ENCODE measurements around the gene ESPNL.

ESPNL gene

GRCh38 chr2:238079874-238080327 is 20.2 kb upstream of the ESPNL start:
- no peak for DNase-seq (ENCODE audit: low read depth in 3 of 3, low spot score in 1 of 3)

DNA sequence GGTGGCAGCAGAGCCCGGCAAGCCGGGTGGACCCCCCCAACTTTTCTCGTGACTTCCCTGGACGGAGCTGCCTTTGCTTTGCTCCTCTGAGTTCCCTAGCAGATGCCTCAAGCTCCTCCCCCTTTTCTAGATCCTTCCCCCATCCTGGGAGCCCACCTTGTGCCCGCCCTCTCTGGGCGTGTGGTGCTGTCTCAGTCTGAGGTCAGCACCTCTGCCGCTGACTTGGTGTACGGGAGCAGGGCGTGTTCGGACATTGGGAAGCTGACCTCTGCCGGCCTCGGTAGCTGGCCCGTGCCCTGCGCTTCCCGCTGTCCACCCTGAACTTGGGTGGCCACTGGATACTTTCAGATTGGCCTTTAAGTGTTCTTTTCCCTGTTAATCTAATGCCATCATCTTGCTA is 19.6 kb upstream of the ESPNL start:
- no peak for DNase-seq (ENCODE audit: low read depth in 3 of 3, low spot score in 1 of 3)

- no peak for DNase-seq (ENCODE audit: low read depth in 3 of 3, low spot score in 1 of 3)
Observed at GRCh38 chr2:238081150-238081549, 19.0 kb upstream of the ESPNL start.

DNA sequence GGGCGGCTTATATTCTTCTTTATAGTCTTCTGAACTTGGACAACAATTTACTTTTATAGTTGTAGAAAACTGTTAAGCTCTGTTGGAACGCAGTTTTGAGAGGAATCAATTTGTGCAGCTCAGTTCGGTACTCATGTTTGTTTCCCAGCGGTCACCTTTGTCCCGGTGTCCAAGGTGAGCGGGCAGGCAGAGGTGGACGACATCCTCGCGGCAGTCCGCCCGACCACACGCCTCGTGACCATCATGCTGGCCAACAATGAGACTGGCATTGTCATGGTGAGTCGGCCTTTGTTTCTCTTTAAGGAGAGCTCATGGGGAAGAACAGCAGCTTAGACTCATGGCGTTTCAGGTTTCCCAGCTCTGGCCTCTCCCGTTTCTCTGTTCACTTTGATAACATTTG is 18.6 kb upstream of the ESPNL start:
- no peak for DNase-seq (ENCODE audit: low read depth in 3 of 3, low spot score in 1 of 3)

DNA sequence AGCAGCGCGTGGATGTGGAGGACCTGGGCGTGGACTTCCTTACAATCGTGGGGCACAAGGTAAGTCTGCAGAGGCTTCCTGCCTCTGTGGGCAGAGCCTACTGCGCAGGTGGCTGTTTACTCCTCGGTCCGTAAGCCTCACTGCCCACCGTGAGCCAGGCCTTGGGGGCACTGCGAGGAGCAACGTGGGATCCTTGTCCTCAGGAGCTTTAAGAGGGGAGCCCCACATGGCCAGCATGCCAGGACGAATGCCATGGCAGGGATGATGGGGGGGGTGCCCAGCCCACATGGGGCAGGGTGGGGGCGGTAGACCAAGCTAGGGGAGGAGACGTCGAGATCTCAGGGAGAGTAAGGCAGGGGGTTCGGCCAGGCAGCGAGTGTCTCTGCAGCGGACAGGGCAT is 18.0 kb upstream of the ESPNL start:
- no peak for DNase-seq (ENCODE audit: low read depth in 3 of 3, low spot score in 1 of 3)

GRCh38 chr2:238082827-238083226 is 17.3 kb upstream of the ESPNL start:
- no peak for DNase-seq (ENCODE audit: low read depth in 3 of 3, low spot score in 1 of 3)

DNA sequence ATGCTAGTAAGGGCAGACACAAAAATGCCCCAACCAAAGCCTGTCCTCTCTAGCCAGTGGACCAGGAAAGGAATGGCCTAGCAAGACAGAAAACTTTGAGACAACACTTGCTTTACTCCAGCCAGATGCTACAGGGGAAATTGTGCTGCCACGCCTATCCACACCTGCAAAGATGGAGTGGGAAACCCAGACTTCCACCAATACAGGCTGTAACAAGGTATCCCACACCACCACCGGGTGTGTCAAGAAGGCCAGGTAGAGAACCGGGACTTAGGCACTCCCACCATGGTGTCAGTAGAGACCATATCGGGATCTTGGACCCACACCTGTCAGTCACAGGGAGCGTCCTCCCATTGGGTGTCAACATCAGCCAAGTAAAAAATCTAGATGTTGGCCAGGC is 16.2 kb upstream of the ESPNL start:
- no peak for DNase-seq (ENCODE audit: low read depth in 3 of 3, low spot score in 1 of 3)

DNA sequence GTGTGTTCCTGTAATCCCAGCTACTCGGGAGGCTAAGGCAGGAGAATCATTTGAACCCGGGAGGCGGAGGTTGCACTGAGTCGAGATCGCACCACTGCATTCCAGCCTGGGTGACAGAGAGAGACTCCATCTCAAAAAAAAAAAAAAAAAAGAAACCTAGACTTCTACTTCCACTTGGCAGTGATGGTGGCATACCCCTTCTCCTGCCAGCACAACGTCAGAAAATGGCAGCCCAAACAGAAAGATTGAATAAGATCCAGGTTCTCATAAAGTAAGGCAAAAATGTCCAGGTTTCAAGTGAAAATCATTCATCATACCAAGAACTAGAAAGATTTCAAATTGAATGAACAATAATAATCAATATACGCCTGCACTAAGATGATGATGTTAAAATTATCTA is 15.4 kb upstream of the ESPNL start:
- DNase-seq (ENCODE audit: low read depth in 3 of 3, low spot score in 1 of 3) = no peak

DNA sequence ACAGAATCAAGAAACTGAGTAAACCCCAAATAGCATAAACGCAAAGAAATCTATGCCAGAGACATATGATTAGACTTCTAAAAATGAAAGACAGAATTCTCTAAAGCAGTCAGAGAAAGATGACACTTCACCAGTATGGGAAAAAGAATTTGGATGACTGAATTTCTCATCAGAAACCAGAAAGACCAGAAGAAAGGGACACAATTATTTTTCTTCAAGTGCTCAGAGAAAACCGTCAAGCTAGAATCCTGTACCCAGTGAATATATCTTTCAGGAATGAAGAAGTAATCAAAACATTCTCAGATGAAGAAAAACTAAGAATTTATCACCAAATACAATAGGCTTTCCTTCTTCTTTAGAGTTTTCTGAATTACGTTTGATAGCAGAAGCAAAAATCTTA is 14.2 kb upstream of the ESPNL start:
- DNase-seq (ENCODE audit: low read depth in 3 of 3, low spot score in 1 of 3) = no peak

GRCh38 chr2:238087211-238087610 is 12.9 kb upstream of the ESPNL start:
- no peak for DNase-seq (ENCODE audit: low read depth in 3 of 3, low spot score in 1 of 3)

GRCh38 chr2:238090887-238091286 is 9.3 kb upstream of the ESPNL start:
- no peak for DNase-seq (ENCODE audit: low read depth in 3 of 3, low spot score in 1 of 3)

DNA sequence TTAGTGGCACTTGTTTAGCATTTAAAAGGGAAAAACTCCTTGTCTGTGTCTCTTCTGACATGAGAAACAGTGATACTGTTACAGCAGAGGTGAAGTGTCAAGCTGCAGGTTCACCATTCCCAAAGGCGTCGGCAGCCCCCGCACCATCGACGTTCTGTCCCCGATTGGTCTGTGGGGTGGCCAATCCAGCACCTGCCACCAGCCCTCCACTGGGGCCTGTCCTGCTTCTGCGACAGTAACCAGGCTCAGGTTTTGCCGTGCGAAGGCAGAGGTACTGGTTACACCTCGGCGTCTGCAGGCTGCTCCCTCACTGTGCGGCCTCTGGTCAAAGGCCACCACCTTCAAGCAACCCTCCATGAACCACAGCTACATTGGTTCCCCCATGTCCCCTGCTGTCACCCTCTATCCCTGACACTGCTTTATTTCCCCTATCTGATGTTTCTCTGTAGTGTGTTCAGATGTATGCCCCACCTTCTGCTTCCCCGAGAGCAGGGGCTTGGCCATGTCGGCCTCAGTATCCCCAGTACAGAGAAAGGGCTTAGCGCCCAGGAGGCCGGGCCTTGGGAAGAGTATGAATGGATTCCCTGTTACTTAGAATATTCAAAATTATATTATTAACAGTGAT is 8.6 kb upstream of the ESPNL start:
- no peak for DNase-seq (ENCODE audit: low read depth in 3 of 3, low spot score in 1 of 3)

DNA sequence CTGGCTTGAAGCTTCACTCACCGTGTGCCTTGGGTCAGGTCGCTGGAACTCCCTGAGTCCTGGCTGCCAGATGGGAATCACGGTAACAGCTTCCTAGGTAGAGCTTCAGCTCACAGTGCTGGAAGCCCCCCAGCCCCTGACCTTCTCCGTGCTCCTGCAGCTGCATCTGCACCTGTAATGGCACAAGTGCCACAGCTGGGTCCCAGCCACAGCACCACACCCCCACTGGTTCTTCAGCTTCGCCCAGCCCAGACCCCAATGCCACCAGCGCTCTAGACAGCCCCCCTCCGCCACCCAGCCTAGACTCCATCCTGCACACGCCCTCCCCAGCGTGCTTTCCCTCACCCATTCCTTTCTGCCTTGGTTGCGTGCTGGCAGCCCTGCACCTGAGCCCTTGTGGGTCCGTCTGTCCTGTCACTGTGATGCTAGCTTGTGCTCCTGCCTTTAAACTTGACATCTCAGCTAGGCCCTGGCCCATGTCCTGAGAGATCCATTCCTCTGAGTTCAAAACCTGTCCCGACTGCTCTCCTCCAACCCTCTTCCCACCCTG is 7.6 kb upstream of the ESPNL start:
- DNase-seq (ENCODE audit: low read depth in 3 of 3, low spot score in 1 of 3) = no peak

DNA sequence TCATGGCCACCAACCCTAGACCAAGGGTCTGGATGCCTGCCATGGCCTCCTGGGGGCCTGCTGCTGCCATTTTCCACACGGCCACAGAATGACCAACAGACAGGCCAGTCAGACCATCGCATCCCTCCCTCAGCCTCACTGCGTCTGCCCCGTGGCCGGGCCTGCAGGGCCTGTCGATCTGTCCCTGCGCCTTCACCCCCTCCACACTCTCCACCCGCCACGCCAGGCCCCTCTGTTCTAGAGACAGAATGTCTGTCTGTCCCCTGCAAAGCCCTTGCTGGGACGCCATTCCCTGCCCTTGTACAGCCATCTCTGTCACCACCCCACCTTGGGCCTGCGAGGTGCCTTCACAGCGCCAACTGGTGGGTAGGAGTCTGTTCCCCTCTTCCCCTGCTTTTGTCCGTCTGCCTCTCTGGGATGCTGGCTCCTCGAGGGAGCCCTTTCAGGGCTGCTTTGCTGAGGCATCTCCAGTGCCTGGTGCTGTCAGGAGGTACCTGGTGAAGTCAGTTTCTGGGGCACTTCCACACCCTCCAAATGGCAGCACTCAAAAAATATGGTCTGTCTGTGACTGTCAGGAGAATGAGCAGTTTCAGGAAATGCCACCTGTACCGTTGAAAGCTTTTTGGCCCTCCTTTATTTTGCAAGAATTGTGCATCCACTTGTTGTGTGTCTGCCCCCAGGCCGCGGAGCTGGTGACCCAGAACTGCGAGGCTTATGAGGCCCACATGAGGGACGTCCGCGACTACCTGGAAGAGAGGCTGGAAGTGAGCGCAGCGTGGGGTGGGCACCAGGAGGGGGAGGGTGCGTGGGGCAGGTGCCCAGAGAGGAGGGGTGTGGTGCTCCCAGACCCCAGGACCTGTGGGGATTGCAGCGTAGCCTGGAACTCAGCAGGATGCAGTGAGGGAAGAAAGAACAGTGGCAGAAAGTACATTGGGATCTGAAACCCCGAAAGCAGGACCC is 6.7 kb upstream of the ESPNL start:
- DNase-seq (ENCODE audit: low read depth in 3 of 3, low spot score in 1 of 3) = no peak

GRCh38 chr2:238094438-238095022 is 5.6 kb upstream of the ESPNL start:
- DNase-seq (ENCODE audit: low read depth in 3 of 3, low spot score in 1 of 3) = no peak

DNA sequence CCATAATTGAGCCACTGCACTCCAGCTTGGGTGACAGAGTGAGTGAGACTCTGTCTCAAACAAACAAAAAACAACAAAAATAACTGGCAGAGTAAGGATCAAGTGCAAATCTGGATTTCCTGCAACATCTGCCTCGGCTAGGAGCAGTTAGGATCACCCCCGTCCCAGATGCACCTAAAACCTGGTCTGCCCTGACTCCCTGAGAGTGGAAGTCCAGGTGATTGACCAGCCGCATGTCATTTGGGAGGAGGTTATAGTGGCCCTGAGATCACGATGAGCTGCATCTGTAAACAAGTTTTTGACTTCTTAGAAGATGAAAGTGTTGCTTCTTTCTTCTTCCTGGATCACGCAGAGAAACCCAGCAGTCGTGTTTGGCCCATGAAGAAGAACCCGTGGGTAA is 5.0 kb upstream of the ESPNL start:
- DNase-seq (ENCODE audit: low read depth in 3 of 3, low spot score in 1 of 3) = no peak

DNA sequence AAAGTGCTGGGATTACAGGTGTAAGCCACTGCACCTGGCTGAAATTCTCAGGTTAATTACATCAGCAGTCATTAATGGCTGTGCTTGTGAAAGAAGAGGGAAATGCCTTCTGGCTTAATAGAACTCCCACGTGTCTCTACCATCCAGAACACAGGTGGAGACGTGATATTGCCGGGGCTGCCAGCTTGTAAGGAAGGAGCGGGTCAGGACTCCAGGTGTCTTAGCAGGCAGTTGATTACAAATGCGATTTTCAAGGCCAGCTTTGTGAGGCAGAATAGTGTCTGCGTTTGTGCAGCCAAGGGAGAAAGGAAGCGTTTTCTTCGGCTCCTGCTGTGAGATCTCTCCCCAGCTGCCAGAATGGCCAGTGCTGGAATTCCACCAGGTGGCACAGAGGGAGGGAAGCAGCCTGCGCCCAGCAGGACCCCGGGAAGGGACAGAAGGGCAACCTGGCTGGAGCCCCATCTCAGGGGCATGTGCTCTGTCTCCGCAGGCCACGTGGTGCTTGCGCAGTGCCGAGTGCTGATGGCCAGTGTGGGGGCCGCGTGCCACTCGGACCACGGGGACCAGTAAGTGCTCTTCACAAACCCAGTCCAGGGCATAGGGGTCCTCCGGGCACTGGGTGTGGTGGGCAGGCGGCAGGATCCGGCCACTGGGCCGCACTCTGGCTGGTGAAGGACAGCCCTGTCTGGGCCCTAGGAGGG is 3.7 kb upstream of the ESPNL start:
- no peak for DNase-seq (ENCODE audit: low read depth in 3 of 3, low spot score in 1 of 3)

GRCh38 chr2:238097201-238097987 is 2.7 kb upstream of the ESPNL start:
- no peak for DNase-seq (ENCODE audit: low read depth in 3 of 3, low spot score in 1 of 3)

GRCh38 chr2:238097988-238098871 is 1.9 kb upstream of the ESPNL start:
- no peak for DNase-seq (ENCODE audit: low read depth in 3 of 3, low spot score in 1 of 3)
